GM12878 (cell line): Measurements from ENCODE around the gene IRF2. TPM values are rescaled to one million over a fixed set of nuclear protein-coding genes. Genes with fewer than 3 reads are reported as not detected.

ENCODE experiments used
- CHD1 ChIP-seq: IDR thresholded peaks from 2 replicates; pipeline ENCODE4 v1.6.1; 2012; ENCODE audit warnings: low read depth, low read length, improper control_type of control experiment
- CHD2 ChIP-seq: IDR thresholded peaks from 2 replicates; pipeline ENCODE4 v1.6.1; 2011; ENCODE audit warnings: low read depth, low read length, improper control_type of control experiment, borderline replicate concordance
- ETV6 ChIP-seq, 2 experiments: fragments of 450-650 bp in 1 of 2; IDR thresholded peaks in 1 of 2; conservative IDR thresholded peaks in 1 of 2; 2 replicates each; pipeline ENCODE4 v1.6.1; 2014; ENCODE audit warnings: antibody characterized with exemption in 1 of 2, borderline replicate concordance in 1 of 2, low read depth in 1 of 2, mild to moderate bottlenecking in 1 of 2, moderate library complexity in 1 of 2
- FOXK2 ChIP-seq: fragments of 450-650 bp; IDR thresholded peaks from 2 replicates; pipeline ENCODE4 v1.6.1; 2017; ENCODE audit warnings: mild to moderate bottlenecking, moderate library complexity
- FOXM1 ChIP-seq: IDR thresholded peaks from 2 replicates; pipeline ENCODE4 v1.6.1; 2012; ENCODE audit warnings: low read depth, mild to moderate bottlenecking, inconsistent platforms, low read length, moderate library complexity
- KDM1A ChIP-seq: fragments of 200-600 bp; sonication (generic); IDR thresholded peaks from 2 replicates; pipeline ENCODE4 v1.6.1; 2016; ENCODE audit warnings: borderline replicate concordance
- KLF5 ChIP-seq: fragments of 450-650 bp; IDR thresholded peaks from 2 replicates; pipeline ENCODE4 v1.6.1; 2014; ENCODE audit warnings: mild to moderate bottlenecking; ENCODE audit not compliant: partially characterized antibody
- NBN ChIP-seq: fragments of 450-650 bp; IDR thresholded peaks from 2 replicates; pipeline ENCODE4 v1.6.1; 2016
- NFXL1 ChIP-seq: fragments of 450-650 bp; IDR thresholded peaks from 2 replicates; pipeline ENCODE4 v1.6.1; 2017; ENCODE audit warnings: antibody characterized with exemption, mild to moderate bottlenecking, borderline replicate concordance
- NR2C1 ChIP-seq: fragments of 450-650 bp; IDR thresholded peaks from 2 replicates; pipeline ENCODE4 v1.6.1; 2017; ENCODE audit warnings: antibody characterized with exemption, mild to moderate bottlenecking, moderate library complexity
- RCOR1 ChIP-seq: conservative IDR thresholded peaks from 2 replicates; pipeline ENCODE4 v1.6.1; 2012; ENCODE audit warnings: low read depth, low read length, improper control_type of control experiment
- RFX5 ChIP-seq: IDR thresholded peaks from 2 replicates; pipeline ENCODE4 v1.6.1; 2011; ENCODE audit warnings: low read depth, low read length, improper control_type of control experiment
- SMARCA5 ChIP-seq: fragments of 450-650 bp; IDR thresholded peaks from 2 replicates; pipeline ENCODE4 v1.6.1; 2017; ENCODE audit warnings: mild to moderate bottlenecking
- SREBF2 ChIP-seq: IDR thresholded peaks from 2 replicates; pipeline ENCODE4 v1.6.1; 2012; ENCODE audit warnings: mild to moderate bottlenecking, low read length
- SUZ12 ChIP-seq: fragments of 200-600 bp; sonication (generic); IDR thresholded peaks from one replicate; pipeline ENCODE4 v1.6.1; 2018; ENCODE audit warnings: antibody characterized with exemption, mild to moderate bottlenecking; ENCODE audit not compliant: unreplicated experiment
- ZNF274 ChIP-seq: IDR thresholded peaks from one replicate; pipeline ENCODE4 v1.8.0; 2011; ENCODE audit not compliant: insufficient read length, insufficient read depth
- ZNF384 ChIP-seq: IDR thresholded peaks from 2 replicates; pipeline ENCODE4 v1.6.1; 2012; ENCODE audit warnings: low read depth, mild to moderate bottlenecking, low read length, improper control_type of control experiment, borderline replicate concordance
- ZZZ3 ChIP-seq: IDR thresholded peaks from 2 replicates; pipeline ENCODE4 v1.6.1; 2011; ENCODE audit warnings: low read depth; ENCODE audit not compliant: control insufficient read depth, insufficient read length
- polyA plus RNA-seq, 11 experiments: library from polyadenylated mRNA; depleted of rRNA in 4 of 11; unstranded in 6 of 11; stranded (reverse) in 5 of 11; fragments of >200 nt; fragmentation: Nextera tagmentation in 4 of 11; fragmentation: Illumina TruSeq in 1 of 11; extraction: Ambion mirVana in 4 of 11; extraction: Trizol in 1 of 11; gene quantifications; 1 replicate in 1 of 11; 2 replicates in 10 of 11; pipeline versions ENCODE4 v1.2.1 to v1.2.3, GENCODE V29; 2011 to 2016; ENCODE audit warnings: inconsistent platforms in 2 of 11, missing spikeins in 2 of 11, low read depth in 1 of 11
- total RNA-seq, 4 experiments: library from RNA; depleted of rRNA in 3 of 4; stranded (reverse); fragments of >200 nt in 3 of 4; fragmentation: Illumina TruSeq in 1 of 4; extraction: Trizol in 1 of 4; gene quantifications; 2 replicates each; pipeline versions ENCODE4 v1.2.1 to v1.2.3, GENCODE V29; 2013 to 2021
- TF ChIP-seq, protein P1 (sequence below): fragments of 450-650 bp; formaldehyde crosslinking; IDR thresholded peaks from 2 replicates; pipeline ENCODE4 v1.5.0; 2022; ENCODE audit warnings: mild to moderate bottlenecking, missing genetic modification characterization
- TF ChIP-seq, protein P2 (sequence below): fragments of 450-650 bp; IDR thresholded peaks from 2 replicates; pipeline ENCODE4 v1.6.1; 2017; ENCODE audit warnings: antibody characterized with exemption, mild to moderate bottlenecking, moderate library complexity
- TF ChIP-seq, protein P3 (sequence below): fragments of 450-650 bp; IDR thresholded peaks from 2 replicates; pipeline ENCODE4 v1.6.1; 2016; ENCODE audit warnings: mild to moderate bottlenecking
- TF ChIP-seq, protein P4 (sequence below): IDR thresholded peaks from 2 replicates; pipeline ENCODE4 v1.6.1; 2011; ENCODE audit warnings: mild to moderate bottlenecking, low read depth, low read length, moderate library complexity; ENCODE audit not compliant: insufficient replicate concordance

The IRF2 gene
- total and polyA plus RNA-seq, 10 of the 15 experiments (the other 5 are each of a cell fraction or from before 2014, with no cell fraction given) = 45.1 to 99.3 (median 58.9) TPM

DNA sequence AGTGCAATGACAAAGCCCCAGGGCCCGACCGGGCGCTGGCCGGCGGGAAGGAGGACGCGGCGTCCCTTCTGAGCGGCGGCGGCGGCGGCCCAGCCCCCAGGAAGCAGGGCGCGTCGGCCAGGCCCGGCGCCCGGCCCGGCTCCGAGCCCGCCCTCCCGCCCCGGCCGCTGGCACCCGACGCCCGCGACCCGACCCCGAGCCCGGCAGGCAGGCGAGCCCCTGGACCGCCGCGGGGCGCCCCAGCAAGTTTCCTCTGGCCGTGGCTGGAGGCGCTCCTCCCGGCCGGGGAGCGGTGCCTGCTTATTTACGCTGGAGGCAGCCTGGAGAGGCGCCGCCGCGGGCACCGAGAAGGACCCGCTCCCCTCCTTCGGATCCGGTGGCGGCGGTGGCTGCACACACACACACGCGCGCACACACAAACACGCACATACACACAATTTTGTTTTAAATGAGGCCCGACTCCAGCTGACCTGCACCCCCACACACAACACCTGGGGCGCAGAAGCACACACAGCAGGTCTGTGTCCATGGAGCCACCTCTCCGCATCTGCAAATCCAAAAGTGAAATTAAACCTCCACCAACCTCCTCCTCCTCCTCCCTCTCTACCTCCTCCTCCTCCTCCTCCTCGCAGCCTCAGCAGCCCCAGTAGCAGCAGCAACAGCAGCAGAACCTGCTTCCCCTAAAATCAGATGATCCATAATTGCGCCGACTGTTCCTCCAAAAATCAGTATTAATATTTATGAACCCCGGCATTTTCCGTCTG, 669 bp downstream of the IRF2 start (continued):
- TF ChIP-seq, protein P1, sequence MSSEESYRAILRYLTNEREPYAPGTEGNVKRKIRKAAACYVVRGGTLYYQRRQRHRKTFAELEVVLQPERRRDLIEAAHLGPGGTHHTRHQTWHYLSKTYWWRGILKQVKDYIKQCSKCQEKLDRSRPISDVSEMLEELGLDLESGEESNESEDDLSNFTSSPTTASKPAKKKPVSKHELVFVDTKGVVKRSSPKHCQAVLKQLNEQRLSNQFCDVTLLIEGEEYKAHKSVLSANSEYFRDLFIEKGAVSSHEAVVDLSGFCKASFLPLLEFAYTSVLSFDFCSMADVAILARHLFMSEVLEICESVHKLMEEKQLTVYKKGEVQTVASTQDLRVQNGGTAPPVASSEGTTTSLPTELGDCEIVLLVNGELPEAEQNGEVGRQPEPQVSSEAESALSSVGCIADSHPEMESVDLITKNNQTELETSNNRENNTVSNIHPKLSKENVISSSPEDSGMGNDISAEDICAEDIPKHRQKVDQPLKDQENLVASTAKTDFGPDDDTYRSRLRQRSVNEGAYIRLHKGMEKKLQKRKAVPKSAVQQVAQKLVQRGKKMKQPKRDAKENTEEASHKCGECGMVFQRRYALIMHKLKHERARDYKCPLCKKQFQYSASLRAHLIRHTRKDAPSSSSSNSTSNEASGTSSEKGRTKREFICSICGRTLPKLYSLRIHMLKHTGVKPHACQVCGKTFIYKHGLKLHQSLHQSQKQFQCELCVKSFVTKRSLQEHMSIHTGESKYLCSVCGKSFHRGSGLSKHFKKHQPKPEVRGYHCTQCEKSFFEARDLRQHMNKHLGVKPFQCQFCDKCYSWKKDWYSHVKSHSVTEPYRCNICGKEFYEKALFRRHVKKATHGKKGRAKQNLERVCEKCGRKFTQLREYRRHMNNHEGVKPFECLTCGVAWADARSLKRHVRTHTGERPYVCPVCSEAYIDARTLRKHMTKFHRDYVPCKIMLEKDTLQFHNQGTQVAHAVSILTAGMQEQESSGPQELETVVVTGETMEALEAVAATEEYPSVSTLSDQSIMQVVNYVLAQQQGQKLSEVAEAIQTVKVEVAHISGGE (CRISPR knock-in tag) = no peak
- TF ChIP-seq ZNF274 (no peak), KDM1A (no peak), SMARCA5 (no peak), NR2C1 (no peak), SREBF2 (no peak), KLF5 (no peak), FOXK2 (no peak), NFXL1 (peak; percentile 98), CHD1 (no peak), SUZ12 (no peak), CHD2 (no peak), NBN (0 out of 2 replicates have a peak, but pooled peaks have one; percentile 34), RCOR1 (no peak), FOXM1 (no peak), ZZZ3 (no peak), ZNF384 (no peak), RFX5 (no peak), ETV6 (conservative IDR thresholded peaks at IDR 0.05 in 1 of 2, IDR thresholded peaks at IDR 0.05 in 1 of 2; ENCODE audit: borderline replicate concordance in 1 of 2, low read depth in 1 of 2) (no peak)
- TF ChIP-seq, protein P2, sequence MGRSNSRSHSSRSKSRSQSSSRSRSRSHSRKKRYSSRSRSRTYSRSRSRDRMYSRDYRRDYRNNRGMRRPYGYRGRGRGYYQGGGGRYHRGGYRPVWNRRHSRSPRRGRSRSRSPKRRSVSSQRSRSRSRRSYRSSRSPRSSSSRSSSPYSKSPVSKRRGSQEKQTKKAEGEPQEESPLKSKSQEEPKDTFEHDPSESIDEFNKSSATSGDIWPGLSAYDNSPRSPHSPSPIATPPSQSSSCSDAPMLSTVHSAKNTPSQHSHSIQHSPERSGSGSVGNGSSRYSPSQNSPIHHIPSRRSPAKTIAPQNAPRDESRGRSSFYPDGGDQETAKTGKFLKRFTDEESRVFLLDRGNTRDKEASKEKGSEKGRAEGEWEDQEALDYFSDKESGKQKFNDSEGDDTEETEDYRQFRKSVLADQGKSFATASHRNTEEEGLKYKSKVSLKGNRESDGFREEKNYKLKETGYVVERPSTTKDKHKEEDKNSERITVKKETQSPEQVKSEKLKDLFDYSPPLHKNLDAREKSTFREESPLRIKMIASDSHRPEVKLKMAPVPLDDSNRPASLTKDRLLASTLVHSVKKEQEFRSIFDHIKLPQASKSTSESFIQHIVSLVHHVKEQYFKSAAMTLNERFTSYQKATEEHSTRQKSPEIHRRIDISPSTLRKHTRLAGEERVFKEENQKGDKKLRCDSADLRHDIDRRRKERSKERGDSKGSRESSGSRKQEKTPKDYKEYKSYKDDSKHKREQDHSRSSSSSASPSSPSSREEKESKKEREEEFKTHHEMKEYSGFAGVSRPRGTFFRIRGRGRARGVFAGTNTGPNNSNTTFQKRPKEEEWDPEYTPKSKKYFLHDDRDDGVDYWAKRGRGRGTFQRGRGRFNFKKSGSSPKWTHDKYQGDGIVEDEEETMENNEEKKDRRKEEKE = no peak
- TF ChIP-seq, protein P3, sequence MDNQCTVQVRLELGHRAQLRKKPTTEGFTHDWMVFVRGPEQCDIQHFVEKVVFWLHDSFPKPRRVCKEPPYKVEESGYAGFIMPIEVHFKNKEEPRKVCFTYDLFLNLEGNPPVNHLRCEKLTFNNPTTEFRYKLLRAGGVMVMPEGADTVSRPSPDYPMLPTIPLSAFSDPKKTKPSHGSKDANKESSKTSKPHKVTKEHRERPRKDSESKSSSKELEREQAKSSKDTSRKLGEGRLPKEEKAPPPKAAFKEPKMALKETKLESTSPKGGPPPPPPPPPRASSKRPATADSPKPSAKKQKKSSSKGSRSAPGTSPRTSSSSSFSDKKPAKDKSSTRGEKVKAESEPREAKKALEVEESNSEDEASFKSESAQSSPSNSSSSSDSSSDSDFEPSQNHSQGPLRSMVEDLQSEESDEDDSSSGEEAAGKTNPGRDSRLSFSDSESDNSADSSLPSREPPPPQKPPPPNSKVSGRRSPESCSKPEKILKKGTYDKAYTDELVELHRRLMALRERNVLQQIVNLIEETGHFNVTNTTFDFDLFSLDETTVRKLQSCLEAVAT = peak; percentile 87
- TF ChIP-seq, protein P4, sequence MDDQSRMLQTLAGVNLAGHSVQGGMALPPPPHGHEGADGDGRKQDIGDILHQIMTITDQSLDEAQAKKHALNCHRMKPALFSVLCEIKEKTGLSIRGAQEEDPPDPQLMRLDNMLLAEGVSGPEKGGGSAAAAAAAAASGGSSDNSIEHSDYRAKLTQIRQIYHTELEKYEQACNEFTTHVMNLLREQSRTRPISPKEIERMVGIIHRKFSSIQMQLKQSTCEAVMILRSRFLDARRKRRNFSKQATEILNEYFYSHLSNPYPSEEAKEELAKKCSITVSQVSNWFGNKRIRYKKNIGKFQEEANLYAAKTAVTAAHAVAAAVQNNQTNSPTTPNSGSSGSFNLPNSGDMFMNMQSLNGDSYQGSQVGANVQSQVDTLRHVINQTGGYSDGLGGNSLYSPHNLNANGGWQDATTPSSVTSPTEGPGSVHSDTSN = no peak
